ENCODE measurements around the gene VWA8.

DNA sequence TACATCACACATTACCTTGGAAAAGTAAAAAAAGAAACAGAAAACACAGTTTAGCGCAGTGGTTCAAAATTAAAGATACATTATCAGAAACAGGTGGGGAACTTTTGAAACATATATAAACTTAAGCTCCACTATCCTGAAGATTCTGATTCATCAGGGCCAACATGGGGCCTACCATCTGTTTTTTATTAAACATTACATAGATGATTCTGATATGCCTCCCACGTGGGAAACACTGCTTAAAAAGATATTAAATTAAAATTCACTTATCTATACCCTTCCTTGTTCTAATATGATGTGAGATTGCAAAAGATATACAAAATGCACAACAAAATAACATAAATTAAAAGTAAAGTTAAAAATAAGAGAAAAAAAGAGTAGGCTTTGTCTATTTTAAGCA is 125.0 kb downstream of the VWA8 start:
- TF ChIP-seq ZFP30 (CRISPR knock-in tag; IDR thresholded peaks at IDR 0.05) (no peak), CSDC2 (CRISPR knock-in tag; IDR thresholded peaks at IDR 0.05) (no peak)
